Ascending aorta (tissue), 2 donors: ENCODE data around the gene TMEM259. TPM values are rescaled to one million over a fixed set of nuclear protein-coding genes. Genes with fewer than 3 reads are reported as not detected.

Source experiments
- DNase-seq, 2 donors: peaks; one replicate each; pipeline ENCODE4 v3.0.0-alpha.2; 2019; ENCODE audit warnings: low spot score in 2 of 2
- H3K27ac ChIP-seq, 2 donors: fragments of 200-600 bp; sonication (generic); one replicate each; pipeline ENCODE4 v1.5.1; 2016 to 2017; ENCODE audit warnings: mild to moderate bottlenecking in 1 of 2
- H3K27me3 ChIP-seq: fragments of 200-600 bp; sonication (generic); one replicate; pipeline ENCODE4 v1.5.1; 2017
- H3K36me3 ChIP-seq, 2 donors: fragments of 200-600 bp; sonication (generic); one replicate each; pipeline ENCODE4 v1.5.1; 2016
- H3K4me1 ChIP-seq, 2 donors: fragments of 200-600 bp; sonication (generic); one replicate each; pipeline ENCODE4 v1.5.1; 2016 to 2017; ENCODE audit warnings: mild to moderate bottlenecking in 1 of 2
- H3K4me3 ChIP-seq, 2 donors: fragments of 200-600 bp; sonication (generic); one replicate each; pipeline ENCODE4 v1.5.1; 2016 to 2017; ENCODE audit warnings: mild to moderate bottlenecking in 1 of 2
- H3K9me3 ChIP-seq, 2 donors: fragments of 200-600 bp; sonication (generic); one replicate each; pipeline ENCODE4 v1.5.1; 2016
- intact Hi-C: fragments of 100-400 bp; cut with DNase I; formaldehyde crosslinking; loops from one replicate; pipeline ENCODE4 v1.15.1; 2023
- total RNA-seq: library from RNA; depleted of rRNA; stranded (reverse); fragments of >200 nt; gene quantifications from one replicate; pipeline ENCODE4 v1.1.0, GENCODE V29; 2016
- TF ChIP-seq, protein P1 (sequence below), 3 experiments: fragments of 200-600 bp in 2 of 3; fragments of 450-650 bp in 1 of 3; sonication (generic) in 2 of 3; IDR thresholded peaks; one replicate each; pipeline ENCODE4 v1.5.1; 2016 to 2019; ENCODE audit warnings: antibody characterized with exemption in 3 of 3, mild to moderate bottlenecking in 1 of 3, moderate library complexity in 1 of 3

Gene TMEM259
- total RNA-seq, 1 donor from 2014 or later: 452 TPM

GRCh38 chr19:1009981-1010538, 10.9 kb downstream of the TMEM259 start:
- H3K27me3 ChIP-seq: no peaks in the 10 kb centered on the region
- H3K27ac ChIP-seq: no peak overlapping the region
- no peak for DNase-seq
- intact Hi-C loops: no loop called here
- H3K4me1 ChIP-seq: no peaks in the 10 kb centered on the region
- H3K36me3 ChIP-seq: peaks cover 62 to 64% of the 10 kb centered on the region in 2 donors
- H3K4me3 ChIP-seq: no peak overlapping the region
- TF ChIP-seq, protein P1, sequence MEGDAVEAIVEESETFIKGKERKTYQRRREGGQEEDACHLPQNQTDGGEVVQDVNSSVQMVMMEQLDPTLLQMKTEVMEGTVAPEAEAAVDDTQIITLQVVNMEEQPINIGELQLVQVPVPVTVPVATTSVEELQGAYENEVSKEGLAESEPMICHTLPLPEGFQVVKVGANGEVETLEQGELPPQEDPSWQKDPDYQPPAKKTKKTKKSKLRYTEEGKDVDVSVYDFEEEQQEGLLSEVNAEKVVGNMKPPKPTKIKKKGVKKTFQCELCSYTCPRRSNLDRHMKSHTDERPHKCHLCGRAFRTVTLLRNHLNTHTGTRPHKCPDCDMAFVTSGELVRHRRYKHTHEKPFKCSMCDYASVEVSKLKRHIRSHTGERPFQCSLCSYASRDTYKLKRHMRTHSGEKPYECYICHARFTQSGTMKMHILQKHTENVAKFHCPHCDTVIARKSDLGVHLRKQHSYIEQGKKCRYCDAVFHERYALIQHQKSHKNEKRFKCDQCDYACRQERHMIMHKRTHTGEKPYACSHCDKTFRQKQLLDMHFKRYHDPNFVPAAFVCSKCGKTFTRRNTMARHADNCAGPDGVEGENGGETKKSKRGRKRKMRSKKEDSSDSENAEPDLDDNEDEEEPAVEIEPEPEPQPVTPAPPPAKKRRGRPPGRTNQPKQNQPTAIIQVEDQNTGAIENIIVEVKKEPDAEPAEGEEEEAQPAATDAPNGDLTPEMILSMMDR (IDR thresholded peaks at IDR 0.05): no peak
- no peaks in the 10 kb centered on the region for H3K9me3 ChIP-seq

DNA sequence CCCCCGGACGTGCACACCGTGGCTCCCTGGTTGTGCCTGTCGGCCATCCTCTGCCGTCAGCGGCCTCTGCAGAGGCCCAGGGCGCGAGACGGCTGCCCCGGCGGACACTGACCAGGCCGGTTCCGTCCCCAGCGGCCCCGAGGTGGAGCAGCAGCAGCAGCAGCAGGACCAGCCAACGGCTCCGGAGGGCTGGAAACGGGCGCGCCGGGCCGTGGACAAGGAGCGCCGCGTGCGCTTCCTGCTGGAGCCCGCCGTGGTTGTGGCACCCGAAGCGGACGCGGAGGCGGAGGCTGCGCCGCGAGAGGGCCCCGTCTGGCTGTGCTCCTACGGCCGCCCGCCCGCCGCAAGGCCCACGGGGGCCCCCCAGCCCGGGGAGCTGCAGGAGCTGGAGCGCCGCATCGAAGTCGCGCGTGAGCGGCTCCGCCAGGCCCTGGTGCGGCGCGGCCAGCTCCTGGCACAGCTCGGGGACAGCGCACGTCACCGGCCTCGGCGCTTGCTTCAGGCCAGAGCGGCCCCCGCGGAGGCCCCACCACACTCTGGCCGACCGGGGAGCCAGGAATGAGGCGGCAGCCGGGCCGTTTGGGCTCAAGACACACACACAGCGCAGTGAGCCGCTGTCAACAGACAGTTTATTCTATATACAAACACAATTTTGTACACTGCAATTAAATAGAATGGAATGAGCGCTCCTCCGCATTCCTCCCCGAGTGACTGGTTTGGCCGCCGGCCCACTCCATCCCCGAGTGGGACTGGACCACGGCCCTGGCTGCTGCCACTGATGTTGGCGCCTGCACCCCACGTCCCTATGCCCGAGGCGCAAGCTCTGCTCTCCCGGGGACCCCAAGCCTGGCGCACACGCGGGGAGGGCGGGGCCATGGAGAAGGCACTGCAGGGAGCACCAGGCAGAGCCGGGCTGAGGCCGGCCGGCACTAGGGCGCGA, 11.6 kb downstream of the TMEM259 start:
- Histone ChIP-seq H3K27me3 (no peaks in the 10 kb centered on the region), H3K9me3 (no peaks in the 10 kb centered on the region), H3K4me1 (no peaks in the 10 kb centered on the region), H3K4me3 (no peak overlapping the region), H3K36me3 (peaks cover 56 to 59% of the 10 kb centered on the region in 2 donors), H3K27ac (no peak overlapping the region)
- intact Hi-C loops: no loop called here
- DNase-seq: no peak
- TF ChIP-seq, protein P1 (IDR thresholded peaks at IDR 0.05): no peak

DNA sequence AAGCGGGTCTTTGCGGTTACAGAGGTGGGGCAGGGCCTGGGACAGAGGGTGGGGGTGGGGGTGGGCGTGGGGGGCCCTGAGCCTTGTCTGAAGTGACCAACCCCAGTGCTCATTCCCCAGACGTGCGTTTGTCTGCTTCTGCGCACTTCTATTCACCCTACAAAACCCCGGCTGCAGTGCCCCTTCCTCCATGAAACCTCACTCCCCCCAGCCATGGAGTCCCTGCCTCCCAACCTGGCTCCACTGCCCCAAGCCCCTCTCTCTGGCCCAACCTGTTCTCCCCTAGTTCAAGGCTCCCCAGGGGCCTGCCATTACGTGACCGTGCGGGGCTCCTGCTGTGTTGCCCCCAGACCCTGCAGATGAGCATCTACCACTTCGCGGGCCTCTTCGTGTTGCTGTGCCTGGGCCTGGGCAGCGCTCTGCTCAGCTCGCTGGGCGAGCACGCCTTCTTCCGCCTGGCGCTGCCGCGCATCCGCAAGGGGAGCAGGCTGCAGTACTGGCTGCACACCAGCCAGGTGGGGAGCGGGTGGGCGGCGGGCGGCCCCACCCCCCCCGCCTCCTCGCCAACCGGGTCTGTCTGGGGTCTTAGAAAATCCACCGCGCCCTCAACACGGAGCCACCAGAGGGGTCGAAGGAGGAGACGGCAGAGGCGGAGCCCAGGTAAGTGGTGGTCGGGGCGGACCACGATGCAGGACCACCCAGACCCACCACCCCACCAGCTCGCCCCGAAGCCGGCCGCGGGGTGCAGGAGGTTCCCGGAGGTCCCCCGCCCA, 12.5 kb downstream of the TMEM259 start:
- Histone ChIP-seq H3K4me1 (no peaks in the 10 kb centered on the region), H3K27ac (no peak overlapping the region), H3K9me3 (no peaks in the 10 kb centered on the region), H3K4me3 (no peak overlapping the region), H3K36me3 (peaks cover 48 to 51% of the 10 kb centered on the region in 2 donors), H3K27me3 (no peaks in the 10 kb centered on the region)
- TF ChIP-seq, protein P1 (IDR thresholded peaks at IDR 0.05): no peak
- no peak for DNase-seq
- intact Hi-C loops: no loop called here

DNA sequence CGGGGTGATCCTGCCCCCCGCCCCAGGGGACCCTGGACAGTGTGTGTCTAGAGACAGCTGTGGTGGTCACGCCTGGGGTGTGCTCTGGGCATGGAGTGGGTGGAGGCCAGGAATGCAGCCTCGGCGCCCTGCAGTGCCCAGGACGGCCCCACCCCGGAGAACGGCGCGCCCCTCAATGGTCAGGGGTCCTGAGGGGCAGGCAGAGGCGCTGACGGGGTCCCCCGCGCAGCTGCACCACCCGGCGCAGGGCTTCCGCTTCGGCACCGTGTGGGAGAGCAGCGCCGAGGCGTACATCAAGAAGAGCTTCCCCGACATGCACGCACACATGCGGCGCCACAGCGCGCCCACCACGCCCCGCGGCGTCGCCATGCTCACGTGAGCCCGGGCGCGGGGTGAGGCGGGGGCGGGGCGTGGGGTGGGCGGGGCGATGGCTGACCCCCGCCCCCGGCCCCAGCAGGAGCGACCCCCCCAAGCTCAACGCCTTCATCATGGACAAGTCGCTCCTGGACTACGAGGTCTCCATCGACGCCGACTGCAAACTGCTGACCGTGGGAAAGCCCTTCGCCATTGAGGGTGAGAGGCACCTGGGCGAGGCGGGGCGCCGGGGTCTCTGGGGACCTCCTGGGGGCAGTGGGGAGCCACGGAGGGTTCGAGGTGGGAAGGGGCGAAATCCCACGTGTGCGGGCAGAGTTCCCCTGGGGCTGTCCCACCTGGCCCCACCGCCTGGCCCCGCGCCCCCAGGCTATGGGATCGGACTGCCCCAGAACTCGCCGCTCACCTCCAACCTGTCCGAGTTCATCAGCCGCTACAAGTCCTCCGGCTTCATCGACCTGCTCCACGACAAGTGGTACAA, 13.3 kb downstream of the TMEM259 start:
- TF ChIP-seq, protein P1 (IDR thresholded peaks at IDR 0.05): no peak
- intact Hi-C loops: no loop called here
- no peak overlapping the region for H3K4me3 ChIP-seq
- no peak for DNase-seq
- H3K27ac ChIP-seq: no peak overlapping the region
- no peaks in the 10 kb centered on the region for H3K4me1 ChIP-seq
- peaks cover 39 to 43% of the 10 kb centered on the region in 2 donors for H3K36me3 ChIP-seq
- H3K27me3 ChIP-seq: no peaks in the 10 kb centered on the region
- no peaks in the 10 kb centered on the region for H3K9me3 ChIP-seq
